Osteoblast (primary cell): ENCODE results near the gene PATE2. TPM values are rescaled to one million over a fixed set of nuclear protein-coding genes. Genes with fewer than 3 reads are reported as not detected.

Experiments
- DNase-seq: peaks from one replicate; pipeline ENCODE4 v3.0.0; 2011; ENCODE audit warnings: low spot score, mixed read lengths; ENCODE audit not compliant: insufficient read length; ENCODE audit errors: missing footprints
- H2AFZ ChIP-seq: 2 replicates; pipeline ENCODE4 v1.6.0; 2011; ENCODE audit warnings: mild to moderate bottlenecking, low read length
- H3K27ac ChIP-seq: 2 replicates; pipeline ENCODE4 v1.5.1; 2011; ENCODE audit warnings: mild to moderate bottlenecking, low read depth, low read length, moderate library complexity
- H3K27me3 ChIP-seq: 2 replicates; pipeline ENCODE4 v1.6.0; 2012; ENCODE audit warnings: mild to moderate bottlenecking, control low read depth, inconsistent platforms, low read length, moderate library complexity; ENCODE audit not compliant: insufficient read depth
- H3K36me3 ChIP-seq: 2 replicates; pipeline ENCODE4 v1.5.1; 2011; ENCODE audit warnings: mild to moderate bottlenecking, low read length, control low read depth, moderate library complexity; ENCODE audit not compliant: insufficient read depth
- H3K4me1 ChIP-seq: 2 replicates; pipeline ENCODE4 v1.5.1; 2011; ENCODE audit warnings: mild to moderate bottlenecking, low read length, control low read depth, moderate library complexity; ENCODE audit not compliant: insufficient read depth
- H3K4me2 ChIP-seq: 2 replicates; pipeline ENCODE4 v1.6.0; 2011; ENCODE audit warnings: mild to moderate bottlenecking, low read length; ENCODE audit not compliant: insufficient read depth
- H3K4me3 ChIP-seq: fragments of 200-600 bp; sonication (generic); 3 replicates; pipeline ENCODE4 v1.5.1; 2012; ENCODE audit warnings: mild to moderate bottlenecking, low read length, inconsistent platforms; ENCODE audit not compliant: insufficient read depth
- H3K79me2 ChIP-seq: 2 replicates; pipeline ENCODE4 v1.6.0; 2012; ENCODE audit warnings: mild to moderate bottlenecking, low read length, control low read depth, inconsistent platforms; ENCODE audit not compliant: insufficient read depth
- H3K9me3 ChIP-seq: 2 replicates; pipeline ENCODE4 v1.5.1; 2011; ENCODE audit warnings: low read depth, low read length, control low read depth
- H4K20me1 ChIP-seq: 2 replicates; pipeline ENCODE4 v1.6.0; 2012; ENCODE audit warnings: mild to moderate bottlenecking, low read length, control low read depth; ENCODE audit not compliant: insufficient read depth
- CTCF ChIP-seq: IDR thresholded peaks from 2 replicates; pipeline ENCODE4 v1.5.1; 2011; ENCODE audit warnings: mild to moderate bottlenecking, low read depth, low read length, moderate library complexity; ENCODE audit errors: extremely low read depth
- total RNA-seq: library from RNA; depleted of rRNA; stranded (reverse); fragments of >200 nt; gene quantifications from 2 replicates; pipeline ENCODE4 v1.2.3, GENCODE V29; 2012

PATE2 gene
- total RNA-seq, 1 donor: 0.36 TPM

- DNase-seq: no peak
- peaks cover 3% of the 10 kb centered on the region for H3K9me3 ChIP-seq
- H3K4me3 ChIP-seq: no peak overlapping the region
- no peaks in the 10 kb centered on the region for H3K4me1 ChIP-seq
- H2AFZ ChIP-seq: no peak overlapping the region
- H3K36me3 ChIP-seq: no peaks in the 10 kb centered on the region
- no peak for TF ChIP-seq CTCF
- H3K79me2 ChIP-seq: no peaks in the 10 kb centered on the region
- H4K20me1 ChIP-seq: no peaks in the 10 kb centered on the region
- no peaks in the 10 kb centered on the region for H3K27me3 ChIP-seq
- H3K4me2 ChIP-seq: no peak overlapping the region
- H3K27ac ChIP-seq: no peak overlapping the region
Observed at GRCh38 chr11:125797641-125798040, 19.0 kb upstream of the PATE2 start.

DNA sequence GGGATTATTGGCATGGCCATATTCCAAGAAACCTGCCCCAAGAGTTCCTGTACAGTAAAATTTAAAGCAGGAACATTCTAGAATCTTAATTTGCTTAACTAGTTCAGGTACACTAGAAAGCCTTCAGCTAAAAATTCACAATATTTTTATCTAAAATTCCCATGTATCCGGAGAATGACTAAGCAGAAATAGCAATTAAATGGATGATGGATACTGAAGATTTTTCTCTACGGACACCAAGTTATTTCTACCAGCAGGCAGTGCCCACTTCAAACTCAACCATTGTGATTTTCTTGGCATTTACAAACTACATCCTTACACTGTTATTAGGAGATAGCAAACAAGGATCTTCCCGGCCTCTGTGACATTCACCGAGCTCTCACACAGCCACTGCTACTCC lies 12.2 kb upstream of the PATE2 start:
- Histone ChIP-seq H3K27ac (no peak overlapping the region), H4K20me1 (no peaks in the 10 kb centered on the region), H3K79me2 (no peaks in the 10 kb centered on the region), H3K4me2 (no peak overlapping the region), H3K27me3 (no peaks in the 10 kb centered on the region), H3K4me1 (no peaks in the 10 kb centered on the region), H2AFZ (no peak overlapping the region), H3K9me3 (peaks cover 3% of the 10 kb centered on the region), H3K4me3 (no peak overlapping the region), H3K36me3 (no peaks in the 10 kb centered on the region)
- TF ChIP-seq CTCF: no peak
- DNase-seq: no peak

DNA sequence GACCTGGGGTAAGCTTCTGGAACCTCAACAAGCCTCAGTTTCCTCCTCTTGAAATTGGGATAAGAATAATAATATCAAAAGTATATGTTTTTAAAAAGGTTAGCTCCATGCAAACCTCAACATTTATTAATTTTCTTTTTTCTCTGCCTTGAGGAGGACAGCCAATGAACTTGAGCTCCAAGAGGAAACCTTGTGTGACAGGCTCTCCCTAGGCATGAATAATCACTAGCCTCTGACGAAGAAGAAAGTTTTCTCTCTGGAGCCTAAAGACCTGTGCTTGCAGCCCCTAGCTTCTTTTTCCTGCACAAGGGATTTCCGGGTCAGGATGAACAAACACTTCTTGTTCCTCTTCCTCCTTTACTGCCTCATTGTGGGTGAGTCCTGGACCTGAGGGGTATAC lies 9.2 kb upstream of the PATE2 start, which contains the start of gene PATE3:
TSS of gene PATE3 (plus strand) at position 301 of the 400 bp plus-strand sequence. CDS start at position 326, 25 bp downstream.
- H3K79me2 ChIP-seq: no peaks in the 10 kb centered on the region
- no peaks in the 10 kb centered on the region for H3K4me1 ChIP-seq
- no peak within 1 kb of the TSS for H3K27ac ChIP-seq
- DNase-seq: no peak
- H3K27me3 ChIP-seq: no peaks in the 10 kb centered on the region
- no peaks in the 10 kb centered on the region for H4K20me1 ChIP-seq
- no peak within 1 kb of the TSS for H2AFZ ChIP-seq
- H3K9me3 ChIP-seq: no peaks in the 10 kb centered on the region
- H3K4me2 ChIP-seq: no peak within 1 kb of the TSS
- no peaks in the 10 kb centered on the region for H3K36me3 ChIP-seq
- no peak for TF ChIP-seq CTCF
- no peak within 1 kb of the TSS for H3K4me3 ChIP-seq

GRCh38 chr11:125784678-125785077 lies 6.0 kb upstream of the PATE2 start:
- H3K4me2 ChIP-seq: no peak overlapping the region
- no peaks in the 10 kb centered on the region for H4K20me1 ChIP-seq
- H3K9me3 ChIP-seq: no peaks in the 10 kb centered on the region
- no peaks in the 10 kb centered on the region for H3K27me3 ChIP-seq
- no peaks in the 10 kb centered on the region for H3K36me3 ChIP-seq
- H3K79me2 ChIP-seq: no peaks in the 10 kb centered on the region
- no peaks in the 10 kb centered on the region for H3K4me1 ChIP-seq
- H3K27ac ChIP-seq: no peak overlapping the region
- no peak overlapping the region for H2AFZ ChIP-seq
- no peak for TF ChIP-seq CTCF
- no peak overlapping the region for H3K4me3 ChIP-seq
- DNase-seq: no peak
